WTC11 (cell line): ENCODE measurements around the gene ARV1.

ENCODE experiments used
- ATF6 ChIP-seq: sonication (generic); formaldehyde crosslinking; IDR thresholded peaks from 2 replicates; pipeline ENCODE4 v1.8.1; 2023; ENCODE audit warnings: mild to moderate bottlenecking, missing genetic modification reagents
- ELF4 ChIP-seq: sonication (generic); formaldehyde crosslinking; IDR thresholded peaks from 2 replicates; pipeline ENCODE4 v1.8.1; 2022; ENCODE audit warnings: low read depth, mild to moderate bottlenecking, moderate library complexity, missing genetic modification reagents
- EMX1 ChIP-seq: fragments of 250-450 bp; sonication (Bioruptor Pico); IDR thresholded peaks from 2 replicates; pipeline ENCODE4 v1.8.0; 2021; ENCODE audit warnings: mild to moderate bottlenecking
- JUN ChIP-seq: sonication (generic); formaldehyde crosslinking; IDR thresholded peaks from 2 replicates; pipeline ENCODE4 v1.8.0; 2023; ENCODE audit warnings: mild to moderate bottlenecking, missing genetic modification reagents
- KAT7 ChIP-seq: sonication (generic); formaldehyde crosslinking; IDR thresholded peaks from 2 replicates; pipeline ENCODE4 v1.8.1; 2023; ENCODE audit warnings: missing genetic modification reagents, mild to moderate bottlenecking, borderline replicate concordance
- NFYB ChIP-seq: sonication (generic); formaldehyde crosslinking; conservative IDR thresholded peaks from 2 replicates; pipeline ENCODE4 v1.8.0; 2022; ENCODE audit warnings: low read depth, missing genetic modification reagents
- TP53 ChIP-seq: sonication (generic); formaldehyde crosslinking; IDR thresholded peaks from 2 replicates; pipeline ENCODE4 v1.8.1; 2023; ENCODE audit warnings: mild to moderate bottlenecking, missing genetic modification reagents
- ZNF121 ChIP-seq: sonication (generic); formaldehyde crosslinking; IDR thresholded peaks from 2 replicates; pipeline ENCODE4 v1.8.0; 2023; ENCODE audit warnings: missing genetic modification reagents
- ZNF138 ChIP-seq: sonication (generic); formaldehyde crosslinking; conservative IDR thresholded peaks from 2 replicates; pipeline ENCODE4 v1.8.1; 2022; ENCODE audit warnings: mild to moderate bottlenecking, moderate library complexity, missing genetic modification reagents
- ZNF317 ChIP-seq: sonication (generic); formaldehyde crosslinking; IDR thresholded peaks from 2 replicates; pipeline ENCODE4 v1.8.1; 2023; ENCODE audit warnings: low read depth, mild to moderate bottlenecking, moderate library complexity, missing genetic modification reagents, borderline replicate concordance
- ZNF416 ChIP-seq: fragments of 250-450 bp; sonication (Bioruptor Pico); IDR thresholded peaks from 2 replicates; pipeline ENCODE4 v1.9.0; 2021; ENCODE audit warnings: mild to moderate bottlenecking, inconsistent platforms
- TF ChIP-seq, protein P1 (sequence below): sonication (generic); formaldehyde crosslinking; IDR thresholded peaks from 2 replicates; pipeline ENCODE4 v1.8.0; 2022; ENCODE audit warnings: mild to moderate bottlenecking, missing genetic modification reagents
- TF ChIP-seq, protein P2 (sequence below): fragments of 200-600 bp; IDR thresholded peaks from 2 replicates; pipeline ENCODE4 v1.8.0; 2022; ENCODE audit warnings: antibody characterized with exemption
- TF ChIP-seq, protein P3 (sequence below): sonication (generic); formaldehyde crosslinking; IDR thresholded peaks from 2 replicates; pipeline ENCODE4 v1.8.0; 2022; ENCODE audit warnings: mild to moderate bottlenecking, missing genetic modification reagents

- TF ChIP-seq ZNF138 (CRISPR knock-in tag) (no peak), NFYB (CRISPR knock-in tag) (no peak), KAT7 (no peak), ZNF416 (CRISPR knock-in tag) (no peak), ZNF317 (no peak), ELF4 (no peak), JUN (CRISPR knock-in tag) (no peak), EMX1 (CRISPR knock-in tag) (no peak), TP53 (no peak), ATF6 (CRISPR knock-in tag) (no peak), ZNF121 (no peak)
- TF ChIP-seq, protein P1, sequence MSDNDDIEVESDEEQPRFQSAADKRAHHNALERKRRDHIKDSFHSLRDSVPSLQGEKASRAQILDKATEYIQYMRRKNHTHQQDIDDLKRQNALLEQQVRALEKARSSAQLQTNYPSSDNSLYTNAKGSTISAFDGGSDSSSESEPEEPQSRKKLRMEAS (CRISPR knock-in tag): no peak
- TF ChIP-seq, protein P2, sequence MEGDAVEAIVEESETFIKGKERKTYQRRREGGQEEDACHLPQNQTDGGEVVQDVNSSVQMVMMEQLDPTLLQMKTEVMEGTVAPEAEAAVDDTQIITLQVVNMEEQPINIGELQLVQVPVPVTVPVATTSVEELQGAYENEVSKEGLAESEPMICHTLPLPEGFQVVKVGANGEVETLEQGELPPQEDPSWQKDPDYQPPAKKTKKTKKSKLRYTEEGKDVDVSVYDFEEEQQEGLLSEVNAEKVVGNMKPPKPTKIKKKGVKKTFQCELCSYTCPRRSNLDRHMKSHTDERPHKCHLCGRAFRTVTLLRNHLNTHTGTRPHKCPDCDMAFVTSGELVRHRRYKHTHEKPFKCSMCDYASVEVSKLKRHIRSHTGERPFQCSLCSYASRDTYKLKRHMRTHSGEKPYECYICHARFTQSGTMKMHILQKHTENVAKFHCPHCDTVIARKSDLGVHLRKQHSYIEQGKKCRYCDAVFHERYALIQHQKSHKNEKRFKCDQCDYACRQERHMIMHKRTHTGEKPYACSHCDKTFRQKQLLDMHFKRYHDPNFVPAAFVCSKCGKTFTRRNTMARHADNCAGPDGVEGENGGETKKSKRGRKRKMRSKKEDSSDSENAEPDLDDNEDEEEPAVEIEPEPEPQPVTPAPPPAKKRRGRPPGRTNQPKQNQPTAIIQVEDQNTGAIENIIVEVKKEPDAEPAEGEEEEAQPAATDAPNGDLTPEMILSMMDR: no peak
- TF ChIP-seq, protein P3, sequence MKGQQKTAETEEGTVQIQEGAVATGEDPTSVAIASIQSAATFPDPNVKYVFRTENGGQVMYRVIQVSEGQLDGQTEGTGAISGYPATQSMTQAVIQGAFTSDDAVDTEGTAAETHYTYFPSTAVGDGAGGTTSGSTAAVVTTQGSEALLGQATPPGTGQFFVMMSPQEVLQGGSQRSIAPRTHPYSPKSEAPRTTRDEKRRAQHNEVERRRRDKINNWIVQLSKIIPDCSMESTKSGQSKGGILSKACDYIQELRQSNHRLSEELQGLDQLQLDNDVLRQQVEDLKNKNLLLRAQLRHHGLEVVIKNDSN (CRISPR knock-in tag): no peak
Observed at GRCh38 chr1:231027136-231027925, 48.4 kb downstream of the ARV1 start.
